Adrenal gland (tissue), 12 donors: Measurements from ENCODE around the gene RYR3. TPM values are rescaled to one million over a fixed set of nuclear protein-coding genes. Genes with fewer than 3 reads are reported as not detected.

Experiments used
- DNase-seq, 7 donors: peaks; one replicate each; pipeline ENCODE4 v3.0.0-alpha.2; 2019 to 2020
- H3K27ac ChIP-seq, 5 donors: fragments of 200-600 bp; sonication (generic) in 4 of 5; 1 replicate in 3 of 5; 2 replicates in 2 of 5; pipeline versions ENCODE4 v1.5.1 to v1.8.0; 2016 to 2020; ENCODE audit warnings: mild to moderate bottlenecking in 1 of 5
- H3K27me3 ChIP-seq: fragments of 200-600 bp; 2 replicates; pipeline ENCODE4 v1.8.0; 2021
- H3K36me3 ChIP-seq, 2 donors: fragments of 200-600 bp; replicated peaks in 1 of 2; 1 replicate in 1 of 2; 2 replicates in 1 of 2; pipeline versions ENCODE4 v1.5.1 to v1.8.0; 2018 to 2022
- H3K4me1 ChIP-seq, 2 donors: fragments of 200-600 bp; replicated peaks in 1 of 2; 1 replicate in 1 of 2; 2 replicates in 1 of 2; pipeline versions ENCODE4 v1.5.1 to v1.8.0; 2018 to 2021
- H3K4me3 ChIP-seq, 4 donors: fragments of 200-600 bp; sonication (generic) in 3 of 4; one replicate each; pipeline ENCODE4 v1.5.1; 2016 to 2018
- H3K9me3 ChIP-seq, 3 donors: fragments of 200-600 bp; sonication (generic) in 1 of 3; replicated peaks in 1 of 3; 1 replicate in 2 of 3; 2 replicates in 1 of 3; pipeline versions ENCODE4 v1.5.1 to v1.8.0; 2016 to 2021
- CTCF ChIP-seq, 6 experiments: fragments of 450-650 bp in 4 of 6; fragments of 200-600 bp in 2 of 6; sonication (generic) in 1 of 6; IDR thresholded peaks; 1 replicate in 5 of 6; 2 replicates in 1 of 6; pipeline versions ENCODE4 v1.5.1 to v1.8.0; 2016 to 2021; ENCODE audit warnings: antibody characterized with exemption in 6 of 6, mild to moderate bottlenecking in 2 of 6, moderate library complexity in 1 of 6
- POLR2A ChIP-seq, 2 donors: fragments of 450-650 bp; IDR thresholded peaks; one replicate each; pipeline ENCODE4 v1.6.1; 2017; ENCODE audit warnings: antibody characterized with exemption in 2 of 2, mild to moderate bottlenecking in 2 of 2, moderate library complexity in 1 of 2
- WGBS, 4 donors: extraction: QIAGEN DNeasy Blood & Tissue Kit in 2 of 4; methylation state at CpG; one replicate each; pipeline versions ENCODE4 v1.1.5 to v1.1.7; 2013 to 2017; 5-methylcytosine and 5-hydroxymethylcytosine counted together
- intact Hi-C, 2 donors: fragments of 100-400 bp; cut with DNase I; formaldehyde crosslinking; loops; one replicate each; pipeline versions ENCODE4 v1.14.1 to v1.15.0; 2022 to 2023
- polyA plus RNA-seq, 3 donors: library from polyadenylated mRNA; stranded (reverse); fragments of 200-250 nt in 2 of 3; fragments of 350-450 nt in 1 of 3; fragmentation: Illumina TruSeq in 1 of 3; extraction: RNeasy Lipid Tissue Mini Kit (QIAGEN cat#74804) in 1 of 3; gene quantifications; one replicate each; pipeline ENCODE4 v1.2.3, GENCODE V29; 2013 to 2014
- total RNA-seq, 9 donors: library from RNA; depleted of rRNA in 4 of 9; stranded (reverse); fragments of >200 nt in 4 of 9; fragments of 120-200 nt in 1 of 9; fragmentation: NEBNext Ultra II Directional in 1 of 9; extraction: Animal tissue kit (Norgen Biotek cat#: 25700) in 1 of 9; gene quantifications; one replicate each; pipeline versions ENCODE4 v1.1.0 to v1.2.4, GENCODE V29; 2013 to 2023
- donor health status: healthy with polysubstance abuse.
- donor health status: Bipolar disorder and iron deficiency.
- donor health status: DM: yes; HTN: yes; CAD: no.
- donor health status: DM: no; HTN: no; CAD: no.
- donor health status: DM: no; HTN: no; CAD: no.
- donor health status: DM: yes; HTN: yes; CAD: no.

RYR3 gene
- total and polyA plus RNA-seq, 12 donors = 0.32 to 60.7 (median 3.4) TPM

DNA sequence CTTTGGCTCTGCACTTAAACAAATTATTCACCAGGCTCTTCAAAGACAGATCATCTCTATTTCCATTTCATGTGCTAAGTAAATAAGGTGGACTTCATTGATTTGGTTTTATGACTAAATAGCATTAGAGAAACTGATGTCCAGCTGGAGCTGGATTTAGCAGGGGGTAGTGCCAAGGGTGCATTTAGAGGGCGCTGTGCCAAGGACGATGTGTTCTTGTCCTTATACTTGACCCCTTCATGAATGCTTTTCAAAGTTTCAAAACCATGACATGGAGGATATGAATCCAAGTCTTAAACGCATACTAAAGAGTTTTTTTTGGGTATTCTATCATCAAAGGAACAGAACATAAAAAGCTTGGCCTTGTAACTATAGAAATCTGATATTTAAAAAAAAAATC lies 233.2 kb downstream of the RYR3 start:
- 50 to 71% (median 66%) methylated on average over 3 of the region's 3 CpGs for WGBS, 4 donors
- Histone ChIP-seq H3K36me3 (no peaks in the 10 kb centered on the region), H3K27me3 (no peaks in the 10 kb centered on the region), H3K4me1 (no peaks in the 10 kb centered on the region), H3K4me3 (no peak overlapping the region), H3K9me3 (no peaks in the 10 kb centered on the region), H3K27ac (no peak overlapping the region)
- TF ChIP-seq CTCF (IDR thresholded peaks at IDR 0.05) (no peak), POLR2A (IDR thresholded peaks at IDR 0.05) (no peak)
- intact Hi-C loops = no loop called here
- DNase-seq = no peak

- no peaks in the 10 kb centered on the region for H3K27me3 ChIP-seq
- no peaks in the 10 kb centered on the region for H3K9me3 ChIP-seq
- no peak overlapping the region for H3K4me3 ChIP-seq
- DNase-seq = no peak
- intact Hi-C loops = no loop called here
- no peaks in the 10 kb centered on the region for H3K36me3 ChIP-seq
- H3K27ac ChIP-seq = no peak overlapping the region
- no peaks in the 10 kb centered on the region for H3K4me1 ChIP-seq
- 72 to 87% (median 83%) methylated on average over 3 of the region's 3 CpGs for WGBS, 4 donors
- TF ChIP-seq POLR2A (IDR thresholded peaks at IDR 0.05) = no peak
- TF ChIP-seq CTCF (IDR thresholded peaks at IDR 0.05) = no peak
Observed at GRCh38 chr15:33545866-33546265, 235.1 kb downstream of the RYR3 start.

DNA sequence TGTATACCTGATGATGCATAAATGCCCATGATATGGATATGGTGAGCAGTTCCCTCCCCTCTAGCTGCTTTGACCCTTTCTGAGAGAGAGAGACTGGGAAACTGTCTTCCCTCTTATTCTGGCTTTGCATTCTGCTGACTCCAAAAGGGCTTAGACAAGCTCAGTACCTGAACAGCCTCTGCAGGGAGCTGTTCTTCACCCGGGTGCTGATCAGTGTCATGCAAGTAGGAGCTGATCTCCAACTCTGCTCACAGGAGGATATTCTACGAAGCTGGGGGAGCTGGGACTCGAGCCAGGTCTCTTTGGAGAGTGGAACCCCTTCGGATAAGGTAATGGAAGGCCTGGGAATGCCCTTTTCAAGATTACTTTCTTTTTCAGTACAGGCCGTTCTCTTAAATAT lies 237.1 kb downstream of the RYR3 start:
- DNase-seq = peak in 6 of 7 donors; percentile 16 to 36 (median 26)
- intact Hi-C loops = no loop called here
- no peak overlapping the region for H3K27ac ChIP-seq
- TF ChIP-seq CTCF (IDR thresholded peaks at IDR 0.05) (no peak), POLR2A (IDR thresholded peaks at IDR 0.05) (no peak)
- WGBS, 4 donors = 16 to 30% (median 23%) methylated on average over 5 of the region's 5 CpGs
- H3K9me3 ChIP-seq = no peaks in the 10 kb centered on the region
- no peaks in the 10 kb centered on the region for H3K4me1 ChIP-seq
- H3K36me3 ChIP-seq = no peaks in the 10 kb centered on the region
- no peaks in the 10 kb centered on the region for H3K27me3 ChIP-seq
- H3K4me3 ChIP-seq = no peak overlapping the region

DNA sequence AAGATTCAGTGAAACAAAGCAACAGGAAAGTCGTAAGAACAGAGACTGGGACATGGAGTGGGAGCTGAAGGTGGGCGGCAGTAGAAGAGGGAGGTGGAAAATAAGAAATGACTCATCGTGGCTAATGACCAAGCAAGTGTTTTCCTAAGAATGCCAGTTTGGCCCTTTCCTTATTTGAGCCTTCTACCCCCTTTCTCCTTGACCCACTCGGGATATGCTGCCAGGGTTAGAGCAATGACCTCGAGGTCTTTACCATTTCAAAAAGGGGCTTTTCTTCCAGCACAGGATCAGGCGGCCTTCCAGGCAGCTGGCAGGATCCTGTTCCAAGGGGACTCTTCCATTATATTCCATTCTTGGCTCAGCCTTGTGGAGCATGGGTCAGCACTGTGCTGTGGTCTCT lies 241.1 kb downstream of the RYR3 start:
- no peak overlapping the region for H3K4me3 ChIP-seq
- H3K4me1 ChIP-seq = no peaks in the 10 kb centered on the region
- H3K36me3 ChIP-seq = no peaks in the 10 kb centered on the region
- no peak for DNase-seq
- 32 to 58% (median 48%) methylated on average over 6 of the region's 6 CpGs for WGBS, 4 donors
- no peaks in the 10 kb centered on the region for H3K27me3 ChIP-seq
- TF ChIP-seq POLR2A (IDR thresholded peaks at IDR 0.05) = no peak
- TF ChIP-seq CTCF (IDR thresholded peaks at IDR 0.05) = no peak
- intact Hi-C loops = no loop called here
- no peaks in the 10 kb centered on the region for H3K9me3 ChIP-seq
- H3K27ac ChIP-seq = no peak overlapping the region
